HuH-7.5 (cell line): Measurements from ENCODE around the gene RNF114.
"Not testable (repeated sequence)": the region's sequence is repeated elsewhere in the genome, so short reads cannot be mapped to it uniquely, and the experiment has no call there.

Experiments
- DNase-seq: peaks from one replicate; pipeline ENCODE4 v3.0.0; 2011; ENCODE audit warnings: low spot score

The RNF114 gene

DNA sequence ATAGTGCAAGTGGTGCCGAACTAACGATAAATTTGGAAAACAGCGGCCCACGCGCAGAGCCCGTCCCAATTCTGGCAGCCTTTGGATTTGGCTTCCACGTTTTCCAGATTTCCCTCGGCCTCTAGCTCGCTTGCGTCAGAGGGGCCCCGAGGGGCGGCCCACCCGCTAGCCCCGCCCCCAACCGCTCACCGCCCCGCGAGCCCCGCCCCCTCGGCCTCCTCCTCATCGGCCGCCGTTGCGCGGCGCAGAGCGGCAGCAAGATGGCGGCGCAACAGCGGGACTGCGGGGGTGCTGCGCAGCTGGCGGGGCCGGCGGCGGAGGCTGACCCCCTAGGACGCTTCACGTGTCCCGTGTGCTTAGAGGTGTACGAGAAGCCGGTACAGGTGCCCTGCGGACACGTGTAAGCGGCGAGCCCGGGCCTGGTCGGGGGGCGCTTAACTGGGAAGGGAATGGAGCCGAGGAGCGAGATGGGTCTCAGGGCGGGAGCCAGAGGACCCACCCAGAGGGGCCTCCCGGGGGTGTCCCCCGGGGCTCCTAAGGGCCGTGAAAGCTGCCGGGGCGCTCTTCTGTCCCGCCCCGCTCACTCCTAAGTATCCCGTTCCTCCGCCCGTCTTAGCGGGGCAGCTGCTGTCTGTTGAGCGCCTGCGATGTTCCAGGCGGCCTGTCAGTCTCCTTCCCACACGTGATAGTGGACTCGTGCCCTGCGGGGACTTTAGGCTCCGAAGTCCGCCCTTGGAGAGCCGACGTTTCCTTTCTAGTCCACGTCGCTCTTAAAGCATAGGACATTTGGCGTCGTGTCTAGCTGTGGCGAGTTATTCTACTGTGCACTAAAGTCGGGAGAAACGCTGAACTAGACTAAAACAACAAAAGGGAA, at the start of gene RNF114:
RNF114 (plus strand) TSS at position 245 of the 874 bp plus-strand sequence; CDS start at position 261, 16 bp downstream.
- DNase-seq, result peak; percentile 92

DNA sequence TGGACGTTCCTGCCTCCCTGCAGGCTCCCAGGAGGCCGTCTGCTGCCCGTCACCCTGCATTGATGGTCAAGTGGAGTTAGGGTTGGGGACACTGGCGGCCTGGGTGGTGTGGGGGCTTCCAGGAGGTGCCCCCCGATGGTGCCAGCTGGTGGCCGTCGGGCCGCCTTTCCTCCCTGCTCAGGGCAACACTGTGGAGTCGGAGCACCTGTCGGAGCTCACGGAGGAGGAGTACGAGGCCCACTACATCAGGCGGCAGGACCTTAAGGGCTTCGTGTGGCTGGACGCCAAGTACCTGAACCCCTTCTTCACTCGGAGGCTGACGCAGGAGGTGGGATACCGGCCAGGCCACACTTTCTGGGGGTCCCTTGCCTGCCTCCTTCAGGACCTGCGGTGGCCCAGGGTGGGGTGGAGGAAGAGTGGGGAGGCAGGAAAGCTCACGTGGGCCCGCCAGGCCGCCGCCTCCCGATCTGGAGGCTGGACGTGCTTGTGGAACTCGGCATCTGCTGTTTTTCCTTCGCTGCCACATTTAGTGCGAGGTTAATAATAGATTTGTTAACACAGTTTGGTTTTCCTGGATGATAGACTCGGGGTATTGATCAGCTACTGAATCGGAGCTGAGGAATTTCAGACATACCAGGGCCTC, 49.5 kb upstream of the RNF114 start:
- DNase-seq, result no peak

DNA sequence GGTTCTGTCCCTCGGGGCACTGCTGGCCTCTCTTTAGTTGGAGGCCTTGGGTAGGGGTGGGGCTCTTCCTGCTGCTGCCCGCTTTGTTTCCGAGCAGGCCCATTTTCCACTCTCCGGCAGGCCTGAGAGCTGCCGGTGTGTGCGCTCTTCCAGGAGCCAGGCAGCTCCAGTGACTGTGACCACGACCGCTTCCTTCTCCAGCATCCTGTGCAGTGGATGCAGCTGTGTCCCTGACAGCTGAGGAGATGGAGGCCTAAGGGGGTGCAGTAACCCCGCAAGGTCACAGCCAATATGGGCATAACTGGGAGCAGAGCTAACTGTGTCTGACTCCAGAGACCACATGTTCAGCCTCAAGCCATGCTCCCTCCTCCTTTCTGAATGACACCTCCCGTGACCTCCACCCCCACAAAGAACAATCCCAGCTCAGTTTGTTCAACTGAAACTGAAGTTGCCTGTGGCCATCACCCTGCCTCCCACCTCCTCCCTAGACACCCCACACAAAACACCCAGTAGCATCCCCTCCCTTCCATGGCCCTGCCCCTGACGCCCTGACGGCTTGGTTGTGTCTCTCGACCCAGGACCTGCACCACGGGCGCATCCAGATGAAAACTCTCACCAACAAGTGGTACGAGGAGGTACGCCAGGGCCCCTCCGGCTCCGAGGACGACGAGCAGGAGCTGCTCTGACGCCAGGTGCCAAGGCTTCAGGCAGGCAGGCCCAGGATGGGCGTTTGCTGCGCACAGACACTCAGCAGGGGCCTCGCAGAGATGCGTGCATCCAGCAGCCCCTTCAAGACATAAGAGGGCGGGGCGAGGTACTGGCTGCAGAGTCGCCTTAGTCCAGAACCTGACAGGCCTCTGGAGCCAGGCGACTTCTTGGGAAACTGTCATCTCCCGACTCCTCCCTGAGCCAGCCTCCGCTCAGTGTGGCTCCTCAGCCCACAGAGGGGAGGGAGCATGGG, 48.7 kb upstream of the RNF114 start:
- no peak for DNase-seq

DNA sequence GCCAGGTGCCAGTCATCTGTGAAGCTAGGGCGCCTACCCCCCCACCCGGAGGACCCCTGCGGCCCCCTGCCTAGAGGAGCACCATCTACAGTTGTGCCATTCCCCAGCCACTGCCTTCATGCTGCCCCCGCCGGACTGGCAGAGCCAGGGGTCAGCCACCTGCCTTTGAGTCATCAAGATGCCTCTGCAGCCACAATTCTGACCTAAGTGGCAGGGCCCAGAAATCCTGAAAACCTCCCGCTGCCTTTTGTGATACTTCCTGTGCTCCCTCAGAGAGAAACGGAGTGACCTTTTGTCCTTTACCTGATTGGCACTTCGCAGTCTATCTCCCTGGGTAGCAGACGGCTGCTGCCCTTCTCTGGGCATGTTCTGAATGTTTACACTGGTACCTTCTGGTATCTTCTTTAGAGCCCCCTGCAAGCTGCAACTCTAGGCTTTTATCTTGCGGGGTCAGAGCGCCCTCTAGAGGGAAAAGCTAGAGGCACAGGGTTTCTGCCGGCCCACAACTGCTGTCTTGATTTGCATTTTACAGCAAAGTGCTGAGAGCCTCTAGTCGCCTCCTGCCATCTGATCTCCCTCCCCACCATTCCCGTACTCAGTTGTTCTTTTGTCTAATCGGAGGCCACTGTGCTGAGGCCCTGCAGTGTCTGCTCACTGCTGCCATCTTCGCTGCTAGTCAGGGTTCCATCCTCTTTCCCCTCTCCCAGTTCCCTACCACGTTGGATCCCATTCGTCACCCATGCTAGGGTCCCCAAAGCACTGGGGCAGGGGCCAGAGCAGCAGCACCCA, 47.8 kb upstream of the RNF114 start:
- DNase-seq, result peak; percentile 89

DNA sequence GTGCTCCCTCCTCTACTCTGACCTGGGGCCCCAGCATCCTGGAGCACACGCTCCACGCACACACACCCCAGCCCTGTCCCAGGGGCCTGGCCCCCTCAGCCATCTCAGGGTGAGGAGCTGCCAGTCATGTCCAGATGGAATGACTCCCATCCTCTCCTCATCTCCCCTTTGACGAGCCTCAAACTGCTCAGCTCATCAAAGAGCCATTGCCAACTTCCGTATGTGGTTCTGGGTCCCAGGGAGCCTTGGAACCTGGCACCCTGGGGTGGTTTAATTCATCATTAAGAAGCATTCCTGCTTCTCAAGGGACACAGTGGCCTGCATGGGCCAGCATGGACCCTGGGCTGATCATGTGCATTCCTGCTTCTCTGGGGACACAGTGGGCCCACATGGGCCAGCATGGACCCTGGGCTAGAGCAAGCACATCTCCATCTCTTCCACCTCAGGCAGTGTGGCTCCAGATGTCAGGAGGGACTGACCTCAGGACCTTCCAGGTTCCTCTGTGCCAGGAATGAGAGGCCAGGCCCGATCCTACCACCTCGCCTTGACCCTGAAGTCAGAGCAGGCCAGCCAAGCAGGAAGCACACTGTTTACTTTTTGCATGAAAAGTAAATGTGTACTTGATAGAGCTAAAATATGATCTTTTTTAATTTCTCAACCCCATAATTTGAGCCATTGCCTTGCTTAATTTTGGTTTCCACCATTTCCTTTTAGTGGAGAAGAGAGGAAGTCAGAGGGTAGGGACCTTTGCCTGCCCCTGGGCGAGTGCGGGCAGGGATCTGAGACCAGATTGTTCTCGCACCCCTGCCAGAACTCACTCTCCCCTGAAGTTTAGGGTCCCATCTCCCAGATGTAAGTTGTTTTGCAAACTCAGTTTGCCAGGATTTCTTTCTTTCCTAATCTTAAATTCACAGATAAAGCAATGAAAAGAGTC, 46.9 kb upstream of the RNF114 start:
- DNase-seq, result no peak

- DNase-seq, result no peak
Observed at GRCh38 chr20:49889935-49890333, 46.3 kb upstream of the RNF114 start.

DNA sequence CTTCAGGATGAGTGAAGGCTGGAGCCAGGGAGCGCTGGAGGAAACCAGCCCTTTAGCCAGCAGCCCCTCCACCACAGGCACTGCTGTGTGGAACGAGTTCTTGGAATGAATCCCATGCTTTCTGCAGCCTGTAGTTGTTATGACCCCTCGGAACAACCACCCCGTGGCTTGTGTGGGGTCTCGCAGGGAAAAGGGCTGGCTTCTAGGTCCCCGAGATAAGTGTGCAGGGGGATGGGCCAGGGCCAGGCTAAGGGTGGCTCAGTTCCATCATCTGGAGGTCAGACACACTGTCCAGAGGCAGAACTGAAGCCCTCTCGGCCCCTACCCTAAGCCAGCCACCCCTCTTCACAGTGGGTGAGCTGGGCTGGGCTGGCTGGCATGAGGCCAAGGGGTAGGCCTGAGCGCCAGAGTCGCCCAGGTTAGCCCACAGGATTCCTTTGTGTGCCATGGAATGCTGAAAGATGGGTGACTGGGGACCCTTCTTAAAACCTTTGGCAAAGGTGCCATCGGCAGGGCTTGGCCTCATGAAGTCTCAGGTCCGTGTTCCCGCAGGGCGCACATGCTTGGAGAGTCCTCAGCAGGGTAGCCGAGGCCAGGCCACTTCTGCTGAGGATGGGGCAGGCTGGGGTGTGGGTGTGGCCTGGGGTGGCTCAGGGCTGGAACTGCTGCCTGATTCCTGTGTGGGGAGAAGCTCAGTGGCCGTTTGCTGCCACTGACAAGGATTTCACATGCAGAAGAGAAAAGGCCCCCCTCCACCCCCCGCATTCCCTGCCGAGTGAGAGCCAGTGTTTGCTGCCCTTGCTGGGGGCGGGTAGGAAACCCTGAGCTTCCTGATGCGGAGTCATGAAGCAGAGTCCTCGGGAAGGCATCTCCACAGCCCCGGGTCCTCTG, 45.5 kb upstream of the RNF114 start:
- no peak for DNase-seq

- no peak for DNase-seq
Observed at GRCh38 chr20:49891476-49892110, 44.6 kb upstream of the RNF114 start.

GRCh38 chr20:49892260-49892659, 43.9 kb upstream of the RNF114 start:
- DNase-seq, result no peak

DNA sequence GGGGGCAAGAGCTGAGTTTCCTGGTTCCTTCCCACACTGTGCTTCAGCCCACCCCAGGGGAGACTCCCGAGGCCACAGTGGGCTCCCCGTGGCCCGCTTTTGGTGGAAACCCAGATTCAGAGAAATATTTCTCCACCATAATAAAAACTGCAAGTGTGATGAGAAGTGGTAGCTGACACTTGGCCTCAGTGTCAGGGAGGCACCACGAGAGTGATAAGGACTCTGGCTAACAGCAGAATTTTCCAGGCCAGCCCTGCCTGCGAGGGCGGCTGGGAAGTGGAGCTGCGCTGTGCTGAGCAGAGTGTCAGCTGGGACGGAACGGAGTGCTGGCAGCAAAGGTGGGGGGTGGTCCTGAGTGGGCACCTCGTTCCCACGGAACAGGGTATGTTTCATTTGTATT, 43.4 kb upstream of the RNF114 start:
- DNase-seq, result no peak

DNA sequence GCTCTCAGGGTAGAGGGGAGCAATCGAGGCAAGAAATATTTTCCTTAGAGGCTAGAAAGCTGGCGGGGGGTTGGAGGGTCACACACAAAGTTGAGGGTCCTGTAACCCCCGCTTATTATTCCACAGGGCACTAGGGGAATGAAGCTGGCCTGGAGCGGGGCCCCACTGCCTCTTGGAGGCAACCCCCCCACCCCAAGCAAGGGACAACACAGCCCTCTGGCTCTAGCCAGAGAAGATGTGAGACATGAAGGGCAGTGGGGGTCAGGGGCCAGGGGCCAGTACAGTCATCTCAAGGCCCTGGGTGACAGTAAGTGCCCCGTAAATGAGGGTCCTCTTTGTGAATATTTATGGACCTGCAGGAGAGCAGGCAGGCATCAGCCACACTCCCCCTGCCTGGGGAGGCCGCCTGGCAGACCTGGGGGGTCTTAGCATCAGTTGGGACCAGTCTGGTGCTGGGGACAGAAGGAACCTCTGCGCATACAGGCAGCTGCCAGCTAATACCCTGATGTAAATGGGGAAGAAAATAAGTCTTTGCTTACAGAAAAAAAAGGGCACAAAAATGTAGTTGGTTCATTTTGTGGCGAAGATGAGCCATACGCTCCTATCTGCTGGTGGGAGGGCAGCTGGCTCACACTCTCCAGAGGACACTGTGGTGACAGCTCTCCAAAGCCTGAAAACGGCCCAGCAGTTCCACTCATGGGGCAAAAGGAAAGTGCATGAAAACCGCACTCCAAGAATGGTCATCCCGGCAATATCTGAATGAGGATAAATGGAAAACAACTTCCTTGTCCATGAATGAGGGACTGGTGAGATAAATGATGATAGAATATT, 42.7 kb upstream of the RNF114 start:
- no peak for DNase-seq

DNA sequence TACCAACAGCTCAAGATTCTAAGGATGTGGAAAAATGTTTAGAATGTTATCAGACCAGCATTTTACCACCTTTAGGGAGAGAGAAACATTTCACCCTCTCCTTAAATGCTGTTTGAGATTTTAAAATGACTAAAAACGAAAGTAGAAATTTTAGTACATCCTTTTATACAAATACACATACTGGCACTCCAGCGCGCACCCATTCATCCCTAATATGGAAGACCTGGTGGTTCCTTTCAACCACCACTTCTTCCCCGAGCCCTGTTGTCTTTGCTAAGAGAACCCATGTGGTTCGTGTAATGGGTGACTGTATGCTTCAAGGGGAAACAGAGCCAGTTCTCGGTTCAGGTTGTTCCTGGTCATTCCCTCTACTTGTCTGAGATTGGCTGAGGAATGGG, 42.1 kb upstream of the RNF114 start:
- DNase-seq, result no peak

DNA sequence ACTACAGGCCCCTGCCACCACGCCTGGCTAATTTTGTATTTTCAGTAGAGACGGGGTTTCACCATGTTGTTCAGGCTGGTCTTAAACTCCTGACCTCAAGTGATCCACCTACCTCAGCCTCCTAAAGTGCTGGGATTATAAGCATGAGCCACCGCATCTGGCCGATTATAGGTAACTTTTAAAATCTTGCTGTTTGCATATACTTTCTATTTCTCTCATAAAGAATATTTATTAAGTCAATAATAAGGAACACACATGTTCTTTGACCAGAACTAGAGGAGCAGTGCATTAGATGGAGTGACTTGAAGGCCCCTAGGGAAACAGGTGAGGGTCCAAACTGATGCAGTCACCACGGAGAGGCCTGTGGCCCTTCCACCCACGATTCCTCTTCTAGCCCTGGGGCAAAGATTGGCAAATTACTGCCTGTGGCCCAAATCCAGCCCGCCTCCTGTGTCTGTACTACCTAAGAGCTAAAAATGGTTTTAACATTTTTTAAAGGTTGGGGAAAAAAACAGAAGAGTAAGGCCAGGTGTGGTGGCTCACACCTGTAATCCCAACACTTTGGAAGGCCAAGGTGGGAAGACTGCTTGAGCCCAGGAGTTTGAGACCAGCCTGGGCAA, 40.6 kb upstream of the RNF114 start:
- not testable (repeated sequence) for DNase-seq

- no peak for DNase-seq
Observed at GRCh38 chr20:49896204-49896603, 40.0 kb upstream of the RNF114 start.

GRCh38 chr20:49899541-49900383, 36.4 kb upstream of the RNF114 start:
- no peak for DNase-seq

GRCh38 chr20:49901588-49901987, 34.6 kb upstream of the RNF114 start:
- DNase-seq, result no peak
